Endometrial microvascular endothelial cells (primary cell): ENCODE results near the gene ARHGAP33. TPM values are rescaled to one million over a fixed set of nuclear protein-coding genes. Genes with fewer than 3 reads are reported as not detected.
"Not testable (repeated sequence)": the region's sequence is repeated elsewhere in the genome, so short reads cannot be mapped to it uniquely, and the experiment has no call there.

ENCODE experiments used
- in situ Hi-C: cut with HindIII; loops from 2 replicates; pipeline ENCODE4 v1.10.0; 2017; ENCODE audit warnings: low sequenced_read_pairs, low pct_unique_long_range_greater_than_20kb; ENCODE audit errors: inconsistent ontology term
- total RNA-seq: library from RNA; depleted of rRNA; stranded (reverse); fragments of >200 nt; gene quantifications from one replicate; pipeline ENCODE4 v1.2.3, GENCODE V29; 2015; ENCODE audit errors: inconsistent ontology term

ARHGAP33 gene
- total RNA-seq, 1 donor from 2014 or later: 0.19 TPM

GRCh38 chr19:35811317-35812219 lies 36.2 kb downstream of the ARHGAP33 start:
- in situ Hi-C loops: no loop called here

- in situ Hi-C loops: no loop called here
Observed at GRCh38 chr19:35812220-35813042, 37.1 kb downstream of the ARHGAP33 start, which contains the start of gene PRODH2. Gene PRODH2 (minus strand): TSS chr19:35812845. CDS start chr19:35812805, 40 bp downstream.

GRCh38 chr19:35813043-35813890 lies 37.9 kb downstream of the ARHGAP33 start:
- in situ Hi-C loops: no loop called here

- in situ Hi-C loops: no loop called here
Observed at GRCh38 chr19:35816262-35816661, 40.9 kb downstream of the ARHGAP33 start.

- in situ Hi-C loops: no loop called here
Observed at GRCh38 chr19:35816846-35817245, 41.5 kb downstream of the ARHGAP33 start.

GRCh38 chr19:35818445-35818844 lies 43.1 kb downstream of the ARHGAP33 start:
- in situ Hi-C loops: no loop called here

- in situ Hi-C loops: no loop called here
Observed at GRCh38 chr19:35822579-35822978, 47.2 kb downstream of the ARHGAP33 start.

GRCh38 chr19:35824150-35824549 lies 48.8 kb downstream of the ARHGAP33 start:
- in situ Hi-C loops: no loop called here

- in situ Hi-C loops: no loop called here
Observed at GRCh38 chr19:35828692-35829301, 53.4 kb downstream of the ARHGAP33 start.

GRCh38 chr19:35830986-35831385 lies 55.6 kb downstream of the ARHGAP33 start:
- in situ Hi-C loops: no loop called here

GRCh38 chr19:35832054-35832453 lies 56.7 kb downstream of the ARHGAP33 start:
- in situ Hi-C loops: no loop called here

- in situ Hi-C loops: no loop called here
Observed at GRCh38 chr19:35833972-35834371, 58.6 kb downstream of the ARHGAP33 start.

- in situ Hi-C loops: not testable (repeated sequence)
Observed at GRCh38 chr19:35836096-35836495, 60.7 kb downstream of the ARHGAP33 start.

Other genes with a start within 250 kb of the ARHGAP33 start
- not detected for gene SBSN, start 247.3 kb upstream of the ARHGAP33 start, total RNA-seq
- gene GAPDHS, start 242.1 kb upstream of the ARHGAP33 start, total RNA-seq: not detected
- gene TMEM147, start 229.9 kb upstream of the ARHGAP33 start, total RNA-seq: 87.1 TPM
- gene ATP4A, start 211.9 kb upstream of the ARHGAP33 start, total RNA-seq: not detected
- not detected for gene PMIS2, start 189.4 kb upstream of the ARHGAP33 start, total RNA-seq
- 20.8 TPM for gene HAUS5, start 162.8 kb upstream of the ARHGAP33 start, total RNA-seq
- 84.6 TPM for gene RBM42, start 146.5 kb upstream of the ARHGAP33 start, total RNA-seq
- gene ETV2, start 133.8 kb upstream of the ARHGAP33 start, total RNA-seq: not detected
- gene COX6B1, start 127.2 kb upstream of the ARHGAP33 start, total RNA-seq: 610 TPM
- gene UPK1A, start 109.0 kb upstream of the ARHGAP33 start, total RNA-seq: not detected
- not detected for gene ZBTB32, start 71.0 kb upstream of the ARHGAP33 start, total RNA-seq
- gene KMT2B, start 57.6 kb upstream of the ARHGAP33 start, total RNA-seq: 11.1 TPM
- 2.0 TPM for gene IGFLR1, start 33.1 kb upstream of the ARHGAP33 start, total RNA-seq
- 7.4 TPM for gene U2AF1L4, start 30.1 kb upstream of the ARHGAP33 start, total RNA-seq
- 36.0 TPM for gene PSENEN, start 29.9 kb upstream of the ARHGAP33 start, total RNA-seq
- gene LIN37, start 27.0 kb upstream of the ARHGAP33 start, total RNA-seq: 13.1 TPM
- not detected for gene HSPB6, start 18.5 kb upstream of the ARHGAP33 start, total RNA-seq
- gene PROSER3, start 17.4 kb upstream of the ARHGAP33 start, total RNA-seq: 7.2 TPM
- not detected for gene PRODH2, start 37.3 kb downstream of the ARHGAP33 start, total RNA-seq
- not detected for gene NPHS1, start 76.9 kb downstream of the ARHGAP33 start, total RNA-seq
- not detected for gene KIRREL2, start 81.3 kb downstream of the ARHGAP33 start, total RNA-seq
- 9.4 TPM for gene APLP1, start 93.0 kb downstream of the ARHGAP33 start, total RNA-seq
- 6.6 TPM for gene NFKBID, start 125.0 kb downstream of the ARHGAP33 start, total RNA-seq
- not detected for gene HCST, start 127.0 kb downstream of the ARHGAP33 start, total RNA-seq
- gene TYROBP, start 132.7 kb downstream of the ARHGAP33 start, total RNA-seq: not detected
- 2.5 TPM for gene LRFN3, start 160.8 kb downstream of the ARHGAP33 start, total RNA-seq
- gene SDHAF1, start 219.6 kb downstream of the ARHGAP33 start, total RNA-seq: 17.0 TPM
- not detected for gene SYNE4, start 233.2 kb downstream of the ARHGAP33 start, total RNA-seq
- gene ALKBH6, start 238.6 kb downstream of the ARHGAP33 start, total RNA-seq: 36.1 TPM